ENCODE results near the gene FAM72C. TPM values are rescaled to one million over a fixed set of nuclear protein-coding genes. Genes with fewer than 3 reads are reported as not detected.
"Not testable (repeated sequence)": the region's sequence is repeated elsewhere in the genome, so short reads cannot be mapped to it uniquely, and the experiment has no call there.

The FAM72C gene
- 1.1 TPM for polyA plus RNA-seq (ENCODE audit: insufficient read length)

- not testable (repeated sequence) for DNase-seq (ENCODE audit: low read depth)
Measured at GRCh38 chr1:143971924-143972700, at the start of gene FAM72C. FAM72C (minus strand) TSS chr1:143971986; CDS start chr1:143971141, 845 bp downstream.

DNA sequence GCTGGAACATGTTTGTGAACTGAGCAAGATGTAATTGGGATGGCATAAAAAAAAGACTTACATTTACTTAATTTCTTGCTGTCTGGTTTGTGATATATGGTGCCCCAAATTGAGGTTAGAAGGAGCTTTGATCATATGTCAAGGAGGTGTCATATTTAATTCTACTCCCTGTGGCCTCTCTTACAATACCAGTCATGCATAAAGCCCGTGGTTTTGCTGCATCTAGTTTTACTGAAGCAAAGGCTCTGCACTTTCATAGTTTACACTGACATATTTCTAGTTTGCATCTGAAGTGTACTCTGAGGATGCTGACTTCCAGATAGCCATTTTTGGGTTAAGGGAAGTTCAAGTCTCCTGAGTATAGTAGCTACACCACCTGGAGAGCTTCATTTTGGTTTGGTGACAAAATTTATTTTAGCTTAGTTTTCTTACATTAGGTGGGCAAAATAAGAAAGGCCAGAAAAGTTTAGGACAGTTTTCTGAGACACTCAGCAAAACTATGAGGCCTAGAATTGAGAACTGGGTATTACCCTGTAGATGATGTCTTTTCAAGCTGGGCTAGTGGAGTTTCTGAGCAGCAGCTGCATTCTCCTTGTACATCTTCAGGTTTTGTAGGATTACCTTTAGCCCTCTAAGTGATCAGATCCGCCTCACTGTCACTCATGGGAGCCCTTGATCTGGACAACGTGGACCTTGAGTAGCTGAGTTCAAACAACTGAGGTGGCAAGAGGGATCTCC is 48.4 kb upstream of the FAM72C start:
- not testable (repeated sequence) for DNase-seq (ENCODE audit: low read depth)

- DNase-seq (ENCODE audit: low read depth) = not testable (repeated sequence)
Measured at GRCh38 chr1:144019101-144019500, 47.3 kb upstream of the FAM72C start.

DNA sequence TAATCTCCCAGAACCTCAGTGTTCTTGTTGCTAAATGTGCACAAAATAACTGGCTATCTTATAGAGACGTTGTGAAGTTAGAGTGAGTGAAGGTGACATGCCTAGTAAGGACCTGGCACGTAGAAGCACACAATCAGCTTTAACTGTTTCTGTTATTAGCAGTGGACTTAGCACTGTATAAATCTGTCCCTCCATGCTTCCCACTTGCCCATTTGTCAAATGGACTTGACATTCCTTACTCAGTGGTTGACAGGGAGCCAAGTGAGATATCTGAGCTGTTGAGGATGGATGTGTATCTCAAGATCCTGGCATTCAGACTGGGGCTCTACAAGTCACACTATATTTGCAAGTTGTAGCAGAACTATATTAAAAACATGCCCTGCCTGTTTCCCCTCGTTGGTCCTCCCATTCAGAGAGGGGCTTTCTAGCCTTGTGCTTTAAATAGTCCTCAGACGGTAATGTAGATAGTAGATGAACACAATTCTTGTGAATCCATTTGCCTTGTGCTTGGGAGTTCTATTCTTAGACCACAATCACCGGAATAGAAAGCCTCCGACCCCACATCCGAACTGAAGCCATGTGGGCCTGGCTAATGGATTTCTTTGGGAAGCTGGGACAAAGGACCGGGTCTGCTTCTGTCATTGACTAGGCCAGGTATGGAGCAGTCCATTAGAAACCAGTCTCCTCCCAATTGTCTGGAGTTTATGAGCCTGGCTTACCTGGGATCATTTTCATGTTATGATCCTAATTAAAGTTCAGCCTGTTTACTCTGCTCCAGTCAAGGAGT is 43.6 kb upstream of the FAM72C start:
- DNase-seq (ENCODE audit: low read depth) = not testable (repeated sequence)

GRCh38 chr1:144014528-144014927 is 42.7 kb upstream of the FAM72C start:
- not testable (repeated sequence) for DNase-seq (ENCODE audit: low read depth)

DNA sequence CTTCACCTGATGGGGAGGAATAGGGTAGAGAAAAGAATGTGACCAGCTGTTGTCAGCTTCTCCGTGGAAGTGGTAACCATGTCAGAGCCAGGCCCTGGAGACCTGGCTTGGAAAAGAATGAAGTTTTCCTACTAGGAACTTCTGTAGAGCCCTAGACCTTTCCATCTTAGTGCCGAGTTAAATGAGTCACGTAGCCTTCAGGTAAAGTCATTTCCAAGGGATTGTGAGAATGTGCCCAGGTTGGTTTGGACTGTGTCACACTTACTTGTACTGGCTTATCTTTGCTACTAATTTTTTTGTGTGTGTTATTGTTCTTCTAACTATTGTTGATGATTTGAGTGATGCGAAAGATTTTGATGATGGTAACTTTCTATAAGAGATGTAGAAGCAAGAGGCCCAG is 42.3 kb upstream of the FAM72C start:
- DNase-seq (ENCODE audit: low read depth) = not testable (repeated sequence)

- not testable (repeated sequence) for DNase-seq (ENCODE audit: low read depth)
Measured at GRCh38 chr1:144012168-144012733, 40.5 kb upstream of the FAM72C start.

DNA sequence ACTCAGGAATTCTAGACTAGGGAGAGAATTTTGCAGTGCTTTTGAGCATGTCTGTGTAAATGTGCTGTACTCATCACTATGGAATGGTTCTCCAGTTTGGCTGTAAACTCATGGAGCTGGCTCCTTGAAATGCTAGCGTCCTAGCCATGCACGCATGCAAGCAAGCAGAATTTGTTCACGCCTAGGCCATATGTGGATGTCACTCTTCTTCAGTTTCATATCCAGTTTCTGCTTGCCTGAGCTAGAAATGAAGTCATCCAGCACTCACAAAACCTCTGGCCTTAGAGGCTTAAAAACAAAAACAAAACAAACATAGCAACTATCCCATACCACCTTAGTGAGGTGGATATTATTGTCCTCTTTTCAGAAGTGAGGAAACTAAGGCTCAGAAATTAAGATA is 37.6 kb upstream of the FAM72C start:
- DNase-seq (ENCODE audit: low read depth) = not testable (repeated sequence)

GRCh38 chr1:144004259-144004658 is 32.5 kb upstream of the FAM72C start:
- DNase-seq (ENCODE audit: low read depth) = not testable (repeated sequence)

DNA sequence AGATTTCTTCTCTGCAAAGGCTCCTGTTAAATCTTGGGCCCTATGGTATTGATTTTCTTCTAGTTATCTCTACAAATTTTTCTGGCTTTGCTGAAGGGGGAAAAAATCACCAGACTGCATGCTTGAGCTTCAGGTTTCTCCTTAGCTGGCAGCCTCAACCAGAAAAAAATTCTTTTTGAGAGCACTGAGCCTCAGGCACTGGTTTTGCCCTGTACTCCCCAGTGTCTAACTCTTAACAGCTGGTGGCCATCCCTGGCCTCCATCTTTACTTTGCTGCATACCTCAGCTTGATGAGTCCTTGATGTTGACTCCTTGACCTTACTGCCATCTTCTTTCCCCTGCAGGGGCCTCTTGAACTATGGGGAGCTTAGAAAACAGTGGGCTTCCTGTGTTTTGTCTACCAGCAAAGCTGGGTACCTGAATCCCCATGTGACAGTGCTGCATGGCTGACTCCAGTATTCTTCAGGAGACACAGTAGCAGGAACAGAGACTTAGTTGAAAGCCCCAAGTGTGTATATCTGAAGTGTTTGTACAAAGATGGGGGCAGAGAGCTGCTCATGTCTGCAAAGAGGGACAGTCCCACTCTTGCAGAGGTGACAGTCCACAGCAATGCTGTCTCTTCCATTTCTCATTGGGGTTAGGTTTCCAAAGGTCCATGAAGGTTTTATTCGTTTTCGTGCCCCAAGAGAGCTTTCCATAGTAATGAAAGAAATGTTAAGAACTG is 31.7 kb upstream of the FAM72C start:
- DNase-seq (ENCODE audit: low read depth) = not testable (repeated sequence)

- DNase-seq (ENCODE audit: low read depth) = not testable (repeated sequence)
Measured at GRCh38 chr1:144002141-144002881, 30.5 kb upstream of the FAM72C start.

GRCh38 chr1:144001077-144001476 is 29.3 kb upstream of the FAM72C start:
- not testable (repeated sequence) for DNase-seq (ENCODE audit: low read depth)

DNA sequence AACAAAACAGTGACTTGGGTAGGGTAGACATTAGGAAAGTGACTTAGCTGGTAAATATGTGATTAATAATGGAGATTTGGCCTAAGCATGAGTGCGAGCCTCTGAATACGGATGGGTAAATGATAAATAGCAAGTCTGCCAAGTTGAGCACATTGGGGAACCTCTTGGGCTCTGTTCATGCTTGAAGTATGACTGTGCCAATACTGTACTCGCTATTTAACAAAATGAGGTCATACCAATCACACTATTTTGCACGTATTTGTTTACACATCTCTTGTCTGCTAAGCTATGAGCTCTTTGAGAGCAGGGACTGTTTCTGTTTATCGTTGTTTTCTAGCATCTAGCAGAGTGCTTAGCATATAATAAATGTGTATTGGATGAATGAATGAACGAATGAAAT is 24.2 kb upstream of the FAM72C start:
- DNase-seq (ENCODE audit: low read depth) = not testable (repeated sequence)

- not testable (repeated sequence) for DNase-seq (ENCODE audit: low read depth)
Measured at GRCh38 chr1:143993301-143993907, 21.6 kb upstream of the FAM72C start.

- DNase-seq (ENCODE audit: low read depth) = not testable (repeated sequence)
Measured at GRCh38 chr1:143990699-143991098, 18.9 kb upstream of the FAM72C start.

DNA sequence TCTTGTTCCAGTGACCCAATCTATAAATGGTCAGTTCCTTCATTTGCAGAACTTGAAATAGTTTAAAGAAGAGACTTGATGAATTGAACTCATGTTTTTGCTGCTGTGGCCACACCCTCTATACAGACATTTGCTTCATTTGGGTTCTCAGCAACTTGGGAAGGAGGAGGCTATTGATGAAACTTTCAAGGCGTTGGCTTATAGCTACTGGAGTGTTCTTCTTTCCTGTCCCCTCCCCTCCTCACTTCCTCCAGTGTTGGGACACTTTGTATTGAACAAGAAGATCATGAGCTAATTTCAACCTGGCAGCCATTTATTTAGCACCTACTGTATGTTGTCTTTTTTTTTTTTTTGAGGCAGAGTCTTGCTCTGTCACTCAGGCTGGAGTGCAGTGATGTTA is 17.9 kb upstream of the FAM72C start:
- DNase-seq (ENCODE audit: low read depth) = not testable (repeated sequence)

GRCh38 chr1:143989427-143989712 is 17.6 kb upstream of the FAM72C start:
- DNase-seq (ENCODE audit: low read depth) = not testable (repeated sequence)

DNA sequence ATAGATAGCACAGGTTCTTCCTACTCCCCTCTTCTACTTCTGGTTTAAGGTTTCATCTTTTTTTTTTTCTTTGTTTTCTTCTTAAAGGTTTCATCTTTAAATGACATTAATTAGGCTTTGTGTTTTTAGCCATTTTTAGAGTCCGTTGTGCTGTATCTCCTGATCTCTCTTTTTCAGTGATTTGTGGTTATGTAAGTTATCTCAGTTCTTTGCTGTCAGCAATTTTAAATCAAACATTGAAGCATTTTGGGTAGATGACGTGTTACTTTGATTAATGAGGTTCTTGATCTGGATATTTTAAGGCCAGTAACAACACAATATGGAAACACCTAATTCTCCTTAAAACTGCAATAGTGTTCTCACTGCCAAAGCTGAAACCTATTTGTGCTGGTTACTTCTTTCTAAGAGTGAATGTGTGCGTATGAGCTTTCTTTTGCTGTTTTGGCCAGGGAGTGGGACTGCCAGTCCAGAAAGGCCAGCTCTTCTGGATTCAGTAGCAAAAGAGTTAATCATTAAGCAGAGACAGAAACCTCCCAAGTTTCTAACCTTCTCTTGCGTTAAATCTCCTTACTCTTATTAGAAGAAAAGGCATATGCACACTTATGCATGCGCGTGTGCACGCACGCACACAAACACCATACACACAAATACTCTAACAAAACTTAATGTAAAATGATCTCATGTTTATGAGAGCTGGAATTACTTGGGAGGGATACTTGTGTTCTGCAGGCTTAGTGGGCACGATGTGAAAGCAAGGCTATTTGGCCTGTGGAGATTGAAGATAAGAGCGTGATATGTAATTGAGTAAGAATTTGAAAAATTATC is 17.0 kb upstream of the FAM72C start:
- DNase-seq (ENCODE audit: low read depth) = not testable (repeated sequence)

DNA sequence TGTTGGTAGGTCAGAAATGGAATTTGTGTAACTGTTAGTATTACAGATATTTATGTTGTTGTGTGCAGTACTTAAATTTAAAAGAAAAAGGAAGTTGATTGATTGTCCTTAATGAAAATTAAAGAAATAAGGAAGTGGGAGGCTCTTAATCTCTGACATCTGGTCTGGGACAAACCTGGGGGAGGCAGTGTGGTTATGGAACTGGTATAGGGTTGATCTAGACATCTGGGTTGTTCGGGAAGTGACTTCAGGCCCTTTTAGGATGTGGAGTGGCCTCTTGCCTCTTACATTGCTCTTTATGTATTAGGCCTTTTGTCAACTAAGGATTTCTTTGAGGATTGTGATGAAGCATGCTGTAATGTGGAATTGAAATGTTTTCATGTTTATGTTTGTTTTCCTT is 16.1 kb upstream of the FAM72C start:
- DNase-seq (ENCODE audit: low read depth) = not testable (repeated sequence)
